GM12874 (cell line): ENCODE data around the gene OSBPL7.

Experiments
- CTCF ChIP-seq: IDR thresholded peaks from 2 replicates; pipeline ENCODE4 v1.5.1; 2011; ENCODE audit warnings: low read depth, mild to moderate bottlenecking, control low read depth, low read length, moderate library complexity; ENCODE audit not compliant: insufficient read depth

The OSBPL7 gene

GRCh38 chr17:47808036-47808829 lies 13.4 kb downstream of the OSBPL7 start:
- TF ChIP-seq CTCF: no peak

- TF ChIP-seq CTCF: no peak
Measured at GRCh38 chr17:47807421-47807820, 14.2 kb downstream of the OSBPL7 start.

- no peak for TF ChIP-seq CTCF
Measured at GRCh38 chr17:47806913-47807255, 14.7 kb downstream of the OSBPL7 start.

GRCh38 chr17:47806026-47806912 lies 15.3 kb downstream of the OSBPL7 start:
- no peak for TF ChIP-seq CTCF

- no peak for TF ChIP-seq CTCF
Measured at GRCh38 chr17:47804461-47804860, 17.1 kb downstream of the OSBPL7 start.

- no peak for TF ChIP-seq CTCF
Measured at GRCh38 chr17:47803751-47804150, 17.8 kb downstream of the OSBPL7 start.

GRCh38 chr17:47803201-47803600 lies 18.4 kb downstream of the OSBPL7 start:
- no peak for TF ChIP-seq CTCF
